ENCODE results near the gene WWC1. TPM values are rescaled to one million over a fixed set of nuclear protein-coding genes. Genes with fewer than 3 reads are reported as not detected.

The WWC1 gene
- total RNA-seq, 1 experiment from 2014 or later: 29.4 TPM

- Histone ChIP-seq H3K4me1 (ENCODE audit: control insufficient read depth, insufficient read depth, low read length) (no peaks in the 10 kb centered on the region), H3K4me3 (ENCODE audit: low read depth in 2 of 2, low read length in 2 of 2) (no peak overlapping the region), H3K27ac (ENCODE audit: low read length) (no peak overlapping the region), H3K9me3 (ENCODE audit: control insufficient read depth, insufficient read depth, low read depth, low read length) (no peaks in the 10 kb centered on the region), H3K27me3 (ENCODE audit: control insufficient read depth, insufficient read depth, low read length) (no peaks in the 10 kb centered on the region), H3K36me3 (ENCODE audit: control insufficient read depth, insufficient read depth, low read length) (no peaks in the 10 kb centered on the region)
- intact Hi-C loops (cut with micrococcal nuclease; ENCODE audit: unreplicated experiment): no loop called here
- ChIA-PET POLR2A (no interaction called here), CTCF (no interaction called here)
- DNase-seq (ENCODE audit: low read depth, low spot score): no peak
- no peak for TF ChIP-seq REST (IDR thresholded peaks at IDR 0.05; ENCODE audit: insufficient read depth in 1 of 2, low read depth in 2 of 2, low read length in 1 of 2)
- no peak for TF ChIP-seq SIN3A (IDR thresholded peaks at IDR 0.05; ENCODE audit: borderline replicate concordance, insufficient read depth, low read depth, low read length)
- TF ChIP-seq TCF7L2 (IDR thresholded peaks at IDR 0.05; ENCODE audit: low read depth, low read length): no peak
- TF ChIP-seq POLR2AphosphoS5 (IDR thresholded peaks at IDR 0.05; ENCODE audit: low read depth, low read length): no peak
- ATAC-seq: peak; percentile 58; the same call in 1 of the 2 replicates
- in situ Hi-C loops (cut with HindIII; ENCODE audit: low pct_unique_long_range_greater_than_20kb, low sequenced_read_pairs): no loop called here
- BruUV-seq (replicated peaks): no TSS peak
Observed at GRCh38 chr5:168275940-168276339, 15.5 kb upstream of the WWC1 start.

GRCh38 chr5:168282120-168282519 is 9.3 kb upstream of the WWC1 start:
- BruUV-seq (replicated peaks): no TSS peak
- Histone ChIP-seq H3K27me3 (ENCODE audit: control insufficient read depth, insufficient read depth, low read length) (no peaks in the 10 kb centered on the region), H3K4me1 (ENCODE audit: control insufficient read depth, insufficient read depth, low read length) (no peaks in the 10 kb centered on the region), H3K9me3 (ENCODE audit: control insufficient read depth, insufficient read depth, low read depth, low read length) (no peaks in the 10 kb centered on the region), H3K27ac (ENCODE audit: low read length) (no peak overlapping the region), H3K4me3 (ENCODE audit: low read depth in 2 of 2, low read length in 2 of 2) (no peak overlapping the region), H3K36me3 (ENCODE audit: control insufficient read depth, insufficient read depth, low read length) (no peaks in the 10 kb centered on the region)
- in situ Hi-C loops (cut with HindIII; ENCODE audit: low pct_unique_long_range_greater_than_20kb, low sequenced_read_pairs) (no loop called here), intact Hi-C loops (cut with micrococcal nuclease; ENCODE audit: unreplicated experiment) (no loop called here)
- DNase-seq (ENCODE audit: low read depth, low spot score): no peak
- ChIA-PET CTCF (no interaction called here), POLR2A (interaction anchor here (0.6 kb wide), 1 partner anchor 1291 kb away, joined by 7 read pairs; no protein-coding TSS in a partner anchor)
- TF ChIP-seq SIN3A (IDR thresholded peaks at IDR 0.05; ENCODE audit: borderline replicate concordance, insufficient read depth, low read depth, low read length) (no peak), CTCF (IDR thresholded peaks at IDR 0.05) (no peak), REST (IDR thresholded peaks at IDR 0.05; ENCODE audit: insufficient read depth in 1 of 2, low read depth in 2 of 2, low read length in 1 of 2) (no peak)
- ATAC-seq: no peak

All from Panc1 (cell line).